SK-N-DZ (cell line): ENCODE data around the gene TMEM115. TPM values are rescaled to one million over a fixed set of nuclear protein-coding genes. Genes with fewer than 3 reads are reported as not detected.
A peak's percentile ranks its signal among the peaks of the same experiment; 100 is the strongest.

Experiments used
- DNase-seq: peaks from one replicate; pipeline ENCODE4 v3.0.0-alpha.2; 2015; ENCODE audit warnings: low spot score
- polyA plus RNA-seq, 2 experiments: library from polyadenylated mRNA; depleted of rRNA; stranded (reverse); fragments of >200 nt; gene quantifications; 2 replicates each; pipeline ENCODE4 v1.2.3, GENCODE V29; 2014

The TMEM115 gene, protein sequence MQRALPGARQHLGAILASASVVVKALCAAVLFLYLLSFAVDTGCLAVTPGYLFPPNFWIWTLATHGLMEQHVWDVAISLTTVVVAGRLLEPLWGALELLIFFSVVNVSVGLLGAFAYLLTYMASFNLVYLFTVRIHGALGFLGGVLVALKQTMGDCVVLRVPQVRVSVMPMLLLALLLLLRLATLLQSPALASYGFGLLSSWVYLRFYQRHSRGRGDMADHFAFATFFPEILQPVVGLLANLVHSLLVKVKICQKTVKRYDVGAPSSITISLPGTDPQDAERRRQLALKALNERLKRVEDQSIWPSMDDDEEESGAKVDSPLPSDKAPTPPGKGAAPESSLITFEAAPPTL
- polyA plus RNA-seq (2014; cell fraction: cytosol; rRNA removed) = 24.8 and 26.1 TPM in 2 replicates
- 10.8 and 14.3 TPM in 2 replicates for polyA plus RNA-seq (2014; cell fraction: nucleus; rRNA removed)

DNA sequence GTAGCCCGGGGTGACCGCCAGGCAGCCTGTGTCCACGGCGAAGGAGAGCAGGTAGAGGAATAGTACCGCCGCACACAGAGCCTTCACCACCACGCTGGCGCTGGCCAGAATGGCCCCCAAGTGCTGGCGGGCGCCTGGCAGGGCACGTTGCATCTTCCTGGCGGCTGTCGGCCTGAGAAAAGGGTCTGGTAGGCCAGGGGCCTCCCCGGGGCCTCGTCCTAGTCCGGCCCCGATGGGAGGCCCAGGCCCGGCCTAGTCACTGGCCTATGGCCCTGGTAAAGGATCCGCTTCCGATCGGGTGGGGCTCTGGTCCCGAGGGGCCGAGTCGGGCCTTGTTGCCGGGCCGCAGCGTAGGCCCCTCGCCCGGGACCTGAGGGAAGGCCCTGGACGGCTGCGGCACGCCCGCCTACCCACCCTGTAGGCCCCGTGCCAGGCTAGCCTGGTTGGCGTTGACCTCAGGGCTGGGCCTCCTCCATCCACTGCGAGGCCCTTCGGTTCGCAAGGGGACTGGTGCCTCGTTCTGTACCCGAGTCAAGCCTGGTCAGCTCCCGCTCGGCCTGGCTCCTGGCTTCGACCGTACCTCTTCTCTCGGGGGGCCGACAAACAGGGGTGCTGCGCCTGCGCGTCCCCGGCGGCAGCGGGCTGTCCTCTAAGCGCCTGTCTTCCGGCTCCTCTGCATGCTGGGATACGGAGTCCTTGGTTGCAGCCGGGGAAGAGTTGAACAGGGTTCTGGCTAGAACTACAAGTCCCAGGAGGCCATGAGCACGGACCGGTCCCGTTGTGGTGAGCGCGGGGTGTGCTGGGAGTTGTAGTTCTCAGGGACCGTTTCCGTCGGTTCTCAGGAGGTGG, at the start of gene TMEM115:
TMEM115 (minus strand) TSS at position 611 of the 849 bp plus-strand sequence; CDS start at position 153, 458 bp downstream.
- DNase-seq = peak; percentile 97

DNA sequence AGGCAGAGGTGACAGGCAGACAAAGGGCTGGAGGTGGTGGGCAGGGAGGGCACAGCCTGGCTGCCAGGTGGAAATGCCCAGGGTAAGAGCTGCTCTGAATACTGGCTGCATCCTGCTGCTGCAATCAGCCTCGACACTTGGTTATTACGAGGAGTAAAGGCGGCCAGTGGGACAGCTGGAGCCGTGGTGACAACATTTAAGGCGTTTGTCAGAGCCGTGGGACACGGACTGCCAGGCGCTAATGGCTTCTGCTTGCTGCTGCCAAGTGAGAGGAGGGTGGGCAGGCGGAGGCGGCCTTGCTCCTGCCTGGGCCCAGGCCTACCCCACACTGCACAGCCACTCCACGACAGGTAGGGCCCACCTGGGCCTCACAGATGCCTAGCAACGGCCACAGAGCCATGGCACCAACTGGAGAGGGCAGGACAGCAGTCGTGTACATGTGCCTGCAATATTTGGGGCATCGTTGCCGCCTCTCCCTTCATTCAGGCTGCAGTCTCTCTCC, 49.2 kb upstream of the TMEM115 start:
- DNase-seq = no peak

GRCh38 chr3:50406487-50406886, 47.2 kb upstream of the TMEM115 start:
- DNase-seq = no peak

DNA sequence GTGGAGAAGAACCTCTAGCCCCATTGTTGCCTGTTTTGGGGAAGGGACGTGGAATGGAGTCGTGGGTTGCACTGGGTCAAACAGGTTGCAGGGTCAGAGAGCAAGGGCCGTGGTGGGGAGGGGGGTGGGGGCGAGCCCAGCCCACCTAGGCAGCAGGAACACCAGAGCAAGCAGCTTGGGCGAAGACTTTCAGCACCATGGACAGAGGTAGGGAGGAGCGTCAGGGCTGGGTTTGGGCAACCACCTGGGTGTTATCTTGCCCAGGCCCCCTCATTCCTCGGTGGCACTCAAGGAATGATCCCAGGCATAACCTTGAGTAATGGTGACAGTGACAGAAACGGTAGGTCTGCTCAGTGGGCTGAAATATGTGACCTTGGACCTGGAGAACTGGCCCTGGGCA, 45.9 kb upstream of the TMEM115 start:
- no peak for DNase-seq

GRCh38 chr3:50401978-50402595, 42.8 kb upstream of the TMEM115 start:
- DNase-seq = no peak

- no peak for DNase-seq
Observed at GRCh38 chr3:50396502-50396901, 37.2 kb upstream of the TMEM115 start.

DNA sequence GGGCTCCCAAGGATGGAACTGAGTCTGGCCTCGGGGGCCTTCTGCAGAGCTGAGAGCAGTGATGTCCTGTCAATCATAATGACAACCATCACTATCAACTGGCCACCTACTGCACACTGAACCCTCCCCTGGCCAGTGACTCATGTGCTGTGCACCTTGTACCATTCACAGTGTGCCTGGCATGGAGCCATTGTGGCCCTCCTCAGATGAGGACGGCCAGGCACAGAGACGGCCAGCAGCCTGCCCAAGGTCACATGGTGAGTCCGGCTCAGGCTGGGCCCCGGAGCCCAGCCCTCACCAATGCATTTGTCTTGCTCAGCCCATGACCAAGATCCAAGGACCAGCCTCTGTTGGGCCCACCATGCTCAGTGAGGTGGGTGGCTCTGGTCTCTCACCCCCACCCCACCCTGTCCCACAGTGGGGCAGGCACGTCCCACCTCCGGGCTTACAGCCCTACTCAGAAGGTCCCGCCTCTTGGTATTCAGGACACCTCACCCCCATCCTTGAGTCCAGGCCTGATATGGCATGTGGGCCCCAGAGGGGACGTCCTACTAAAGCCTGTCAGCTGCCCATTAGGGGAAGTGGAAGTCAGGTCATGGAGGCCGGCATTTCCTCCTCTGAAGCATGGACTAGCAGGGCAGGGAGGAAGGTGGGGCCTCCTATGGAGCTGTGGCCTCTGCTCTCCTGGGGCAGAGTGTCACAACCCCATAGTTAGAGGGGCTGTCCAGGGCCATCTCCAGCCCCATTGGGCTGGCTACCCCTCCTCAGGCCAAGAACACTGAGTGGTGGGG, 35.9 kb upstream of the TMEM115 start:
- DNase-seq = no peak

GRCh38 chr3:50393061-50393460, 33.7 kb upstream of the TMEM115 start:
- DNase-seq = no peak

- no peak for DNase-seq
Observed at GRCh38 chr3:50392101-50392715, 32.9 kb upstream of the TMEM115 start.

DNA sequence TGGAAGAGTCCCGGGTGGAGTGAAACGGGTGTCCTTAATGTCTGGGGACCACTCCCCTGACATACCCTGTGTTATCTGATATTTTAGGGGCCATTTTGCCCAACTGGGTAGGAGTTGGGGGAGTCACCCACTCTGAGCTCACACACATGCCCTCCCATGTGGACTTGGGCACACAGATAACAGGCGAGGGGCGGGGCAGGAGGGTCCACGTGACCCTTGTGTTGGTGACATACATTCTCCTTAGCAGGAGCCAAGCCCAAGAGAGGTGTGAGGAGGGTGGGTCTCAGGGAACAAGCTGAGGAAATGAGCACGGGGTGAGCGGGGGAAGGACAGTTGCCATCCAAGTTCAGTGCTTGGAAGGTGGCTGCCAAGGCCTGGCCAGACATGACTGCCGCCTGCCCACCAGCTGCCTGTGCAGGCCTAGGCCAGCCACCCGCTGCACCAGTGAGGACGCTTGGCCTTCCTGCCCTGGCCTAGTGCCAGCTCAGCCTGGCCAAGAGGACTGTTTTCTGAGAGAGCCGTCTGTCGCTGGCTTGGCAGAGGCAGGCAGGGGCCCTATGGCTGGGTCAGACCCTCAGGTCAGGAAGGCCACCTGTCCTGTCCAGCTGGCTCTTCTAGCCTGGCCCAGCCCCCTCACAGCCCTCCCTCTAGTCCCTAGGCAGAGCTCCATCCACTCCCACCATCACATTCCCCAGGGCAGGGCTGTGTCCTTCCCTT, 31.3 kb upstream of the TMEM115 start:
- DNase-seq = no peak

DNA sequence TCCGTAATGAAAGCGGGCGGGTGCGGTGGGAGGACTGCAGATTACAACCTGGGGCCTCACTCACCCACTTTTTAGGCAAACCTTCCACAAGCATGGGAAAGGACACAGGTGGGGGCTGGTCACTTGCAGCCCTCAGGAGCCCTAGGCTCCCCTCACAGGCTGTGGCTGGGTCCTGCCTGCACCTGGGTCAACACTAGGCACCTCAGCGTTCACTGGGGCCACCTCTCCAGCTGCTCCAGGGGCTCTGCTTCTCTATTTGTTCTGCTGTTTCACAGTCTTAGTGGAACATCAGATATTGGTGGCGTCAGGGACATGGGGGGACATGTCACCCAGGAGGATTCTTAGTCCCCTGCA, 30.1 kb upstream of the TMEM115 start:
- DNase-seq = no peak

- DNase-seq = no peak
Observed at GRCh38 chr3:50388720-50389413, 29.5 kb upstream of the TMEM115 start.

GRCh38 chr3:50388016-50388719, 28.8 kb upstream of the TMEM115 start:
- DNase-seq = peak; percentile 62

DNA sequence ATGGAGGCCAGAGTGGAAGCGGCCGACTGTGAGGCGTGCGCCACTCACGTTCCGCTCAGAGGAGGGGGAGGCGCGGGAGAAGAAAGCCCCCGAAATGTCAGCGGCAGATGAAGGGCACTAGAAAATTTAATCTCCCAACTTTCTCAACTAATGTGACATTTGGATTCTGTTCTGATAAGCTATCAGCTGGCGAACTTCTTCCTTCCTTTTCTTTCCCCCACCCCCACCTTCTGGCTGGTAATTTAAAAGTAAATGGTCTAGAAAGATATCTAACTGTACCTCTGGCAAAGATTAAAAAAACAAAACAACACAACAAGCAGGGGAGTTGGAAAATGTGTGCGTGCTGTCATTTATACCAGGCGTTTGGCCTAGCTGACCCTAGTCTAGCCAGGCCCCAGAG, 26.4 kb upstream of the TMEM115 start:
- no peak for DNase-seq

- no peak for DNase-seq
Observed at GRCh38 chr3:50383750-50384149, 24.4 kb upstream of the TMEM115 start.

GRCh38 chr3:50382722-50383121, 23.4 kb upstream of the TMEM115 start:
- DNase-seq = no peak

GRCh38 chr3:50381383-50381782, 22.1 kb upstream of the TMEM115 start:
- DNase-seq = peak; percentile 76

DNA sequence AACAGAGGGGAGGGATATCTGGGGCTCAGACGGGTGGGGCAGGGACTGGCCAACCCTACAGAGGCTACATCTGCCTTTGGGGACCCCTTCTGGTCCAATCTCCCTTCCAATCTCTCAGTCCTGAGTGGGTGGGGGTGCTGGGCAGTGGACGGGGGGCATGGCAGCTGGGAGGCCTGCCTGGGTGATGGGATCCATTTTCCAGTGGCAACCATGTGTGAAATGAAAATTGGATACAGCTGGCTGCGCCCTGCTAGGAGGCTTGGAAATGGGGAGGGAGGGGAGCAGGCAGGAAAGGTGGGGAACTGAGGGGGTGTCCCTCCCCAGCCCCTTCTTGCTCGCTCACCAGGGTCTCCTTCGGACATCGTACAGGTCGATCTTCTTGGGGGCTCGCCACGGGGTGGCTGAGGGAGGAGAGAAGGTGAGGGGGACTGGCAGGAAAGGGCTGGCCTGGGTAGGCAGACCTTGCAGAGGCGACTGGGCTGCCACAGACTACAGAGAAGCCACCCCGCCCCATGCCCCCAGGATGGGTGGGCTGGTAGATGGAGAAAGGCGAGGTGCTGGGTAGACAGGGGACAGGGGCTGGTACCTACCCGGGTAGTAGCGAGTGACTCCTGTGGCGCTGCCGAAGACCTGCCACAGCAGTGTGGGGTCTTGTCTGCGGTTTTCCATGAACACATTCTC, 21.2 kb upstream of the TMEM115 start:
- no peak for DNase-seq
